Fibroblast of lung (primary cell): Measurements from ENCODE around the gene CACNA2D3.
"Not testable (repeated sequence)": the region's sequence is repeated elsewhere in the genome, so short reads cannot be mapped to it uniquely, and the experiment has no call there.

ENCODE experiments used
- CTCF ChIP-seq, 2 donors: IDR thresholded peaks in 1 of 2; conservative IDR thresholded peaks in 1 of 2; 1 replicate in 1 of 2; 2 replicates in 1 of 2; pipeline ENCODE4 v1.5.1; 2011 to 2012; ENCODE audit warnings: low read length in 2 of 2, control low read depth in 1 of 2, inconsistent platforms in 1 of 2, low read depth in 1 of 2, mild to moderate bottlenecking in 1 of 2
- EZH2 ChIP-seq: IDR thresholded peaks from 2 replicates; pipeline ENCODE4 v1.5.1; 2012; ENCODE audit warnings: low read length, control low read depth, mild to moderate bottlenecking; ENCODE audit errors: missing control alignments

GRCh38 chr3:54116129-54116528 is 6.2 kb upstream of the CACNA2D3 start:
- TF ChIP-seq CTCF (conservative IDR thresholded peaks at IDR 0.05 in 1 of 2, IDR thresholded peaks at IDR 0.05 in 1 of 2; ENCODE audit: low read depth in 1 of 2, low read length in 2 of 2); EZH2: not testable (repeated sequence)
